ENCODE results near the gene SCUBE3. TPM values are rescaled to one million over a fixed set of nuclear protein-coding genes. Genes with fewer than 3 reads are reported as not detected.
A peak's percentile ranks its signal among the peaks of the same experiment; 100 is the strongest.

Gene SCUBE3
- total and polyA plus RNA-seq, 2 experiments from 2014 or later, result 24.0 to 31.5 TPM

DNA sequence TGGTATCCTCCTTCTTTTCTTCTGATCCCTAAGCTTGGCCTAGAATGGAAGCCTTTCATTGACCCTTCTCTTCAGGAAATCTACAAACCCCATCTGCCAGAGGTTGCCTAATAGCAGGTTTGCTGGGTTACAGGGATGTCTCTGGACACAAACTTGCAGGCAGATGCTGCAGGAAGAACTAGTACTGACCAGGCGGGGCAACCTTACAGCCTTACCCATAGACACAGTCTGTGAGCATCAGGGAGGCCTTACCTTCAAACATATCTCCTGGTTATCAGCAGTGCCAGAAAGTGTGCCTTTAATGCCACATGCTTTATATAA lies 2.6 kb downstream of the SCUBE3 start:
- H2AFZ ChIP-seq, result no peak overlapping the region
- H3K9me2 ChIP-seq (ENCODE audit: insufficient read depth), result no peaks in the 10 kb centered on the region
- no peak overlapping the region for H3K9ac ChIP-seq
- WGBS, 2 experiments (ENCODE audit: low coverage in 1 of 2, low lambda C conversion rate in 2 of 2, missing lambda C conversion rate in 2 of 2), result 88 to 100% methylated on average over 1 of the region's 1 CpG
- peaks cover 34% of the 10 kb centered on the region for H3K4me1 ChIP-seq (ENCODE audit: insufficient read depth)
- H3K9me3 ChIP-seq (ENCODE audit: low read depth), result no peaks in the 10 kb centered on the region
- in situ Hi-C loops (cut with MboI), result no loop called here
- no peaks in the 10 kb centered on the region for H3K36me3 ChIP-seq (ENCODE audit: low read depth)
- H3K27me3 ChIP-seq (replicated peaks; ENCODE audit: insufficient read depth), result no peaks in the 10 kb centered on the region
- no peak overlapping the region for H3K27ac ChIP-seq
- no peaks in the 10 kb centered on the region for H4K20me1 ChIP-seq (ENCODE audit: insufficient read depth)
- no peak for TF ChIP-seq EZH2phosphoT487 (IDR thresholded peaks at IDR 0.05; ENCODE audit: insufficient read depth, low read depth)
- TF ChIP-seq EZH2 (IDR thresholded peaks at IDR 0.05; ENCODE audit: insufficient read depth, poor library complexity, severe bottlenecking), result no peak
- H3K79me2 ChIP-seq (ENCODE audit: insufficient read depth), result peaks cover 68% of the 10 kb centered on the region
- DNase-seq, result no peak
- peaks cover 22% of the 10 kb centered on the region for H3F3A ChIP-seq (ENCODE audit: insufficient read depth)
- H3K4me3 ChIP-seq, result peak overlapping the region; percentile 29
- peak overlapping the region; percentile 85 for H3K4me2 ChIP-seq (ENCODE audit: unreplicated experiment)

DNA sequence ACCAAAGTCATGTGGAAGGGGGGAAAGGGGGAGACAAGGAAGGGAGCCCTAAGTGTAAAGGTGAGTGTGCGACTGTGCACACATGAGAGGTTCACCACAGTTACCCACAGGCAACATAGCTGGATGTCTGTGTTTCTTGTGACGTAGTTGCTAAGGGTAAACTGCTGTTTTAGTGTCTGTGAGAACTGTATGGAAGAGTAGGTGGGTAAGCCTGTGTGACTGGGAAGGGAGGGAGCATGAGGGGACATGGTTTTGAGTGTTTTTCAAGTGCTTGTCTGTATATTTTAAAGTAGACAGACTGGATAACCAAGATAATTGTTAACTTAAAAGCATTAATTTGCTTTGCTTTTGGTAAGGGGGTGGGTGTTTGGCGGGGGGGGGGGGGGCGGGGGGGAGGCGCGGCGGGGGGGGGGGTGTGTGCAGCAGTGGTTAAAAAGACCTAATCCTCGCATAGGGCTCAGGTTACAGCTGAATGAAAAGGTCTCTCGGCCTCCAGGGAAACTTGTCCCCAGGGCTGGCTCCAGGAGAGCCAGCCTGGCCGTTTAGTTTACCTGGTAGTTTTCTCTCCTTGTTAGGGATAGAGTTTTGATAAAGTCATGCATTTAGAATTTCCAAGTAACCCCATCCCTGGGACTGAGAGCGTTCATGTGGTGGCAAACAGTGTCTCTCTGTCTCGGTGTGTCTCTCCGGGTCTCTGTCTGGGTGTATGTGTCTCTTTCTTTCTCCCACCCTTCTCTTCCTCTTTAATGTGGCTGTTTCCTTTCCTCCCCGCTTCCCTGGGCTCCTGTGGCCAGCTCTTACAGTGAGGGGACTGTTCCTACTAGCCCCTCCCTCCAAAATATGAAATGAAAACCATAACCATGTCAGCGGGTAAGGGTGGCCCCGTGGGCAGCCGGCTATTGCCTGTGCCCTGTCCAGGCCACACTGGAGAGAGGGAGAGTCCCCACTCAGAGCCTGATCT lies 3.4 kb downstream of the SCUBE3 start:
- Histone ChIP-seq H4K20me1 (ENCODE audit: insufficient read depth) (no peaks in the 10 kb centered on the region), H3K27ac (peak overlapping the region; percentile 34), H3K4me3 (peak overlapping the region; percentile 41), H3K4me1 (ENCODE audit: insufficient read depth) (peaks cover 34% of the 10 kb centered on the region), H2AFZ (no peak overlapping the region), H3K4me2 (ENCODE audit: unreplicated experiment) (peak overlapping the region; percentile 25), H3K9me3 (ENCODE audit: low read depth) (no peaks in the 10 kb centered on the region), H3K79me2 (ENCODE audit: insufficient read depth) (peaks cover 76% of the 10 kb centered on the region), H3K9me2 (ENCODE audit: insufficient read depth) (no peaks in the 10 kb centered on the region), H3K9ac (peak overlapping the region; percentile 25; the same call in 1 of the 2 replicates), H3F3A (ENCODE audit: insufficient read depth) (peaks cover 22% of the 10 kb centered on the region), H3K27me3 (replicated peaks; ENCODE audit: insufficient read depth) (no peaks in the 10 kb centered on the region), H3K36me3 (ENCODE audit: low read depth) (no peaks in the 10 kb centered on the region)
- DNase-seq, result no peak
- 29 to 41% methylated on average over 13 to 14 of the region's 17 CpGs for WGBS, 2 experiments (ENCODE audit: low coverage in 1 of 2, low lambda C conversion rate in 2 of 2, missing lambda C conversion rate in 2 of 2)
- TF ChIP-seq EZH2 (IDR thresholded peaks at IDR 0.05; ENCODE audit: insufficient read depth, poor library complexity, severe bottlenecking), result no peak
- TF ChIP-seq EZH2phosphoT487 (IDR thresholded peaks at IDR 0.05; ENCODE audit: insufficient read depth, low read depth), result no peak
- in situ Hi-C loops (cut with MboI), result no loop called here

GRCh38 chr6:35218021-35218420 lies 4.3 kb downstream of the SCUBE3 start:
- Histone ChIP-seq H3F3A (ENCODE audit: insufficient read depth) (peaks cover 22% of the 10 kb centered on the region), H3K79me2 (ENCODE audit: insufficient read depth) (peaks cover 85% of the 10 kb centered on the region), H3K9me3 (ENCODE audit: low read depth) (no peaks in the 10 kb centered on the region), H3K4me2 (ENCODE audit: unreplicated experiment) (peak overlapping the region; percentile 25), H3K27me3 (replicated peaks; ENCODE audit: insufficient read depth) (no peaks in the 10 kb centered on the region), H3K9ac (peak overlapping the region; percentile 25; the same call in 1 of the 2 replicates), H3K36me3 (ENCODE audit: low read depth) (no peaks in the 10 kb centered on the region), H3K27ac (peak overlapping the region; percentile 34), H4K20me1 (ENCODE audit: insufficient read depth) (no peaks in the 10 kb centered on the region), H3K4me3 (0 out of 2 replicates have a peak overlapping the region, but pooled peaks have one; percentile 41), H2AFZ (no peak overlapping the region), H3K9me2 (ENCODE audit: insufficient read depth) (no peaks in the 10 kb centered on the region), H3K4me1 (ENCODE audit: insufficient read depth) (peaks cover 34% of the 10 kb centered on the region)
- 35 to 39% methylated on average over 4 of the region's 4 CpGs for WGBS, 2 experiments (ENCODE audit: low coverage in 1 of 2, low lambda C conversion rate in 2 of 2, missing lambda C conversion rate in 2 of 2)
- DNase-seq, result peak; percentile 55
- in situ Hi-C loops (cut with MboI), result no loop called here
- TF ChIP-seq EZH2phosphoT487 (IDR thresholded peaks at IDR 0.05; ENCODE audit: insufficient read depth, low read depth) (no peak), EZH2 (IDR thresholded peaks at IDR 0.05; ENCODE audit: insufficient read depth, poor library complexity, severe bottlenecking) (no peak)

- Histone ChIP-seq H3K4me1 (ENCODE audit: insufficient read depth) (peaks cover 34% of the 10 kb centered on the region), H4K20me1 (ENCODE audit: insufficient read depth) (no peaks in the 10 kb centered on the region), H3K36me3 (ENCODE audit: low read depth) (no peaks in the 10 kb centered on the region), H3K27me3 (replicated peaks; ENCODE audit: insufficient read depth) (no peaks in the 10 kb centered on the region), H3K4me2 (ENCODE audit: unreplicated experiment) (no peak overlapping the region), H2AFZ (no peak overlapping the region), H3K4me3 (no peak overlapping the region), H3K9ac (no peak overlapping the region), H3K9me2 (ENCODE audit: insufficient read depth) (no peaks in the 10 kb centered on the region), H3F3A (ENCODE audit: insufficient read depth) (peaks cover 22% of the 10 kb centered on the region), H3K79me2 (ENCODE audit: insufficient read depth) (peaks cover 89% of the 10 kb centered on the region), H3K27ac (peak overlapping the region; percentile 34), H3K9me3 (ENCODE audit: low read depth) (no peaks in the 10 kb centered on the region)
- no peak for DNase-seq
- WGBS, 2 experiments (ENCODE audit: low coverage in 1 of 2, low lambda C conversion rate in 2 of 2, missing lambda C conversion rate in 2 of 2), result 78 to 79% methylated on average over 4 of the region's 4 CpGs
- TF ChIP-seq EZH2phosphoT487 (IDR thresholded peaks at IDR 0.05; ENCODE audit: insufficient read depth, low read depth) (no peak), EZH2 (IDR thresholded peaks at IDR 0.05; ENCODE audit: insufficient read depth, poor library complexity, severe bottlenecking) (no peak)
- in situ Hi-C loops (cut with MboI), result no loop called here
Measured at GRCh38 chr6:35218456-35218855, 4.7 kb downstream of the SCUBE3 start.

All from GM23248 (cell line).